Osteoblast (primary cell): ENCODE data around the gene WSCD1. TPM values are rescaled to one million over a fixed set of nuclear protein-coding genes. Genes with fewer than 3 reads are reported as not detected.

ENCODE experiments used
- DNase-seq: peaks from one replicate; pipeline ENCODE4 v3.0.0; 2011; ENCODE audit warnings: low spot score, mixed read lengths; ENCODE audit not compliant: insufficient read length; ENCODE audit errors: missing footprints
- H2AFZ ChIP-seq: 2 replicates; pipeline ENCODE4 v1.6.0; 2011; ENCODE audit warnings: mild to moderate bottlenecking, low read length
- H3K27ac ChIP-seq: 2 replicates; pipeline ENCODE4 v1.5.1; 2011; ENCODE audit warnings: mild to moderate bottlenecking, low read depth, low read length, moderate library complexity
- H3K27me3 ChIP-seq: 2 replicates; pipeline ENCODE4 v1.6.0; 2012; ENCODE audit warnings: mild to moderate bottlenecking, control low read depth, inconsistent platforms, low read length, moderate library complexity; ENCODE audit not compliant: insufficient read depth
- H3K36me3 ChIP-seq: 2 replicates; pipeline ENCODE4 v1.5.1; 2011; ENCODE audit warnings: mild to moderate bottlenecking, low read length, control low read depth, moderate library complexity; ENCODE audit not compliant: insufficient read depth
- H3K4me1 ChIP-seq: 2 replicates; pipeline ENCODE4 v1.5.1; 2011; ENCODE audit warnings: mild to moderate bottlenecking, low read length, control low read depth, moderate library complexity; ENCODE audit not compliant: insufficient read depth
- H3K4me2 ChIP-seq: 2 replicates; pipeline ENCODE4 v1.6.0; 2011; ENCODE audit warnings: mild to moderate bottlenecking, low read length; ENCODE audit not compliant: insufficient read depth
- H3K4me3 ChIP-seq: fragments of 200-600 bp; sonication (generic); 3 replicates; pipeline ENCODE4 v1.5.1; 2012; ENCODE audit warnings: mild to moderate bottlenecking, low read length, inconsistent platforms; ENCODE audit not compliant: insufficient read depth
- H3K79me2 ChIP-seq: 2 replicates; pipeline ENCODE4 v1.6.0; 2012; ENCODE audit warnings: mild to moderate bottlenecking, low read length, control low read depth, inconsistent platforms; ENCODE audit not compliant: insufficient read depth
- H3K9me3 ChIP-seq: 2 replicates; pipeline ENCODE4 v1.5.1; 2011; ENCODE audit warnings: low read depth, low read length, control low read depth
- H4K20me1 ChIP-seq: 2 replicates; pipeline ENCODE4 v1.6.0; 2012; ENCODE audit warnings: mild to moderate bottlenecking, low read length, control low read depth; ENCODE audit not compliant: insufficient read depth
- total RNA-seq: library from RNA; depleted of rRNA; stranded (reverse); fragments of >200 nt; gene quantifications from 2 replicates; pipeline ENCODE4 v1.2.3, GENCODE V29; 2012
- TF ChIP-seq, protein P1 (sequence below): IDR thresholded peaks from 2 replicates; pipeline ENCODE4 v1.5.1; 2011; ENCODE audit warnings: mild to moderate bottlenecking, low read depth, low read length, moderate library complexity; ENCODE audit errors: extremely low read depth

WSCD1 gene
- total RNA-seq, 1 donor, result not detected

DNA sequence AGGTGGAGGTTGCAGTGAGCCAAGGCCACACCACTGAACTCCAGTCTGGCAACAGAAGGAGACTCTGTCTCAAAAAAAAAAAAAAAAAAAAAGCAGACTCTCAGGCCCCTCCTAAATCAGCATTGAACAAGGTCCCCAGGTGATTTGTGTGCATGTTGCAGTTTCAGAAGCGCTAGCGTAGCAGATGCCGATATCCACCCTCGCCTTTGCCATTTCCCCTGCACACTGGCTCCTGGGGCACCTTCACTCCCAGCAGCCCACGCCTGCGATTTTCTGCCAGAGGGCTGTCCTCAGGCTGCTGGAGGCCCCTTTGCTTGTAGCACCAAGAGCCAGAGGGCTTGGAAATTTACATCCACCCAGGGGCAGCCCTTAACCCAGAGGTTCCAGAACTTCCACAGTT lies 95.6 kb downstream of the WSCD1 start:
- no peaks in the 10 kb centered on the region for H3K36me3 ChIP-seq
- H3K4me1 ChIP-seq, result no peaks in the 10 kb centered on the region
- H3K4me2 ChIP-seq, result no peak overlapping the region
- H3K79me2 ChIP-seq, result no peaks in the 10 kb centered on the region
- DNase-seq, result no peak
- no peaks in the 10 kb centered on the region for H3K9me3 ChIP-seq
- no peak overlapping the region for H2AFZ ChIP-seq
- H3K27ac ChIP-seq, result no peak overlapping the region
- H4K20me1 ChIP-seq, result no peaks in the 10 kb centered on the region
- H3K4me3 ChIP-seq, result no peak overlapping the region
- peaks cover 7% of the 10 kb centered on the region for H3K27me3 ChIP-seq
- TF ChIP-seq, protein P1, sequence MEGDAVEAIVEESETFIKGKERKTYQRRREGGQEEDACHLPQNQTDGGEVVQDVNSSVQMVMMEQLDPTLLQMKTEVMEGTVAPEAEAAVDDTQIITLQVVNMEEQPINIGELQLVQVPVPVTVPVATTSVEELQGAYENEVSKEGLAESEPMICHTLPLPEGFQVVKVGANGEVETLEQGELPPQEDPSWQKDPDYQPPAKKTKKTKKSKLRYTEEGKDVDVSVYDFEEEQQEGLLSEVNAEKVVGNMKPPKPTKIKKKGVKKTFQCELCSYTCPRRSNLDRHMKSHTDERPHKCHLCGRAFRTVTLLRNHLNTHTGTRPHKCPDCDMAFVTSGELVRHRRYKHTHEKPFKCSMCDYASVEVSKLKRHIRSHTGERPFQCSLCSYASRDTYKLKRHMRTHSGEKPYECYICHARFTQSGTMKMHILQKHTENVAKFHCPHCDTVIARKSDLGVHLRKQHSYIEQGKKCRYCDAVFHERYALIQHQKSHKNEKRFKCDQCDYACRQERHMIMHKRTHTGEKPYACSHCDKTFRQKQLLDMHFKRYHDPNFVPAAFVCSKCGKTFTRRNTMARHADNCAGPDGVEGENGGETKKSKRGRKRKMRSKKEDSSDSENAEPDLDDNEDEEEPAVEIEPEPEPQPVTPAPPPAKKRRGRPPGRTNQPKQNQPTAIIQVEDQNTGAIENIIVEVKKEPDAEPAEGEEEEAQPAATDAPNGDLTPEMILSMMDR, result no peak

DNA sequence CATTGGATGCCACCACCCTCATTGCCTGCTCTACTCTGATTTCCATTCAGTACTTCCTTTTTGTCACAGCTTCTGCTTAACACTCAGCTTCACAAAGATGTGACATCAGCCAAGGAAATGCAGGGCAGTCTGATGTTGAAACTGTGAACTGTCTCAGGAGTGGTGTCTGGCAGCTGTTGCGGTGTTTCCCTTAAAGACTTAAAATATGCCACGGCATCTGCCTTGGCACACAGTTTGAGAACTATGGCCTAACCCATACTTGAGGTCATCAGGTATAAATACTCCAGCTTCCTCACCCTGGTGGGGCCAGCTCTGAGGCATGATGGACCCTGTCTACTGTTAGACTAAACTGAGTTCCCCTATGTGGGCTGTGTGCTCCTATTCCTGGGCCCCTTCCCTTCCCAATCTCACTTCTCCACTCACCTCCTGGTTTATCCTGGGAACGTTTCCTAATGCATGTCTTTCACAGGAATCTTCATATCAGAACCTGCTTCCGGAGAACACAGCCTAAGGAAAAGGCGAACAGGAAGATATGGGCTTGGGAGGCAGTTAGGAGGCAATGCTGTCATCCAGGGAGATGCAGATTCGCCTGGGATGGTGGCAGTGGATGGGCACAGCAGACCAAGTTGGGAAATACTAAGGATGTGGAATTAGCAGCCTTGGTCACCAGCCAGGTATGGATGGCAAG lies 96.5 kb downstream of the WSCD1 start:
- Histone ChIP-seq H4K20me1 (no peaks in the 10 kb centered on the region), H3K79me2 (no peaks in the 10 kb centered on the region), H3K4me3 (no peak overlapping the region), H3K4me2 (no peak overlapping the region), H3K27ac (no peak overlapping the region), H3K4me1 (no peaks in the 10 kb centered on the region), H3K36me3 (no peaks in the 10 kb centered on the region), H3K27me3 (peaks cover 7% of the 10 kb centered on the region), H2AFZ (no peak overlapping the region), H3K9me3 (no peaks in the 10 kb centered on the region)
- TF ChIP-seq, protein P1, result no peak
- no peak for DNase-seq

DNA sequence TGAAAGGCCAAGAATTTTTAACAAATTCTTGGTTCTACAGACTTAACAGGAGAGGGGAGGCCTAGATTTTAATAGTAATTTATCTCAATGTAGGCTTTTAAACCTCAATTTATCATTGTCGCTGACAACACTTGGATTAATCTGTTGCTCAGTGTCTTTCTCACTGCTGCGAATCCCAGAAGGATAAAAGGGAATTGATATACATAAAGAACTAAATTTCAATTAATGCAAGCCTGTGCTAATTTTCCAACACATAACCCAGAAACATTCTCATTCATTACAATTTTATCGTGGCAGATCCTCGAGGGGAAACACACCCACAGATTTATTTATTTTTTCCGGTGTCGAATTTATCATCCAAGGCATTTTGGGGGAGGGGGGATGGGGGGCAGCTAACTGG lies 98.1 kb downstream of the WSCD1 start:
- no peaks in the 10 kb centered on the region for H4K20me1 ChIP-seq
- H3K27ac ChIP-seq, result no peak overlapping the region
- no peak overlapping the region for H2AFZ ChIP-seq
- H3K4me1 ChIP-seq, result no peaks in the 10 kb centered on the region
- no peak for DNase-seq
- peaks cover 13% of the 10 kb centered on the region for H3K27me3 ChIP-seq
- no peak overlapping the region for H3K4me2 ChIP-seq
- H3K9me3 ChIP-seq, result no peaks in the 10 kb centered on the region
- no peak overlapping the region for H3K4me3 ChIP-seq
- H3K79me2 ChIP-seq, result no peaks in the 10 kb centered on the region
- TF ChIP-seq, protein P1, result no peak
- no peaks in the 10 kb centered on the region for H3K36me3 ChIP-seq

DNA sequence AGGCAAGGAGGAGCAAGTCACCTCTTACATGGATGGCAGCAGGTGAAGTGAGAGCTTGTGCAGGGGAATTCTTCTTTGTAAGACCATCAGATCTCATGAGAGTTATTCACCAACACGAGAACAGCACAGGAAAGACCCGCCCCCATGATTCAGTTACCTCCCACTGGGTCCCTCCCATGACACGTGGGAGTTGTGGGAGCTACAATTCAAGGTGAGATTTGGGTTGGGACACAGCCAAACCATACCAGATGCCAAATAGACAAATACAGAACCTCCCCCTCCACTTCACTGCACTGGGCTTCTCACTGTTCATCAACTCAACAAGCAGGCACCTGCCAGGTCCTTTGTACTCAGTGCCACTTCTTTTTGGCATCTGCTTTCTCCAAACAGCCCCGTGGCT lies 100.2 kb downstream of the WSCD1 start:
- Histone ChIP-seq H3K27me3 (peaks cover 13% of the 10 kb centered on the region), H3K79me2 (no peaks in the 10 kb centered on the region), H3K4me3 (no peak overlapping the region), H3K9me3 (no peaks in the 10 kb centered on the region), H3K27ac (no peak overlapping the region), H3K4me2 (no peak overlapping the region), H3K36me3 (no peaks in the 10 kb centered on the region), H3K4me1 (no peaks in the 10 kb centered on the region), H4K20me1 (no peaks in the 10 kb centered on the region), H2AFZ (no peak overlapping the region)
- no peak for DNase-seq
- TF ChIP-seq, protein P1, result no peak
